SK-N-SH (cell line): ENCODE data around the gene SPSB3. TPM values are rescaled to one million over a fixed set of nuclear protein-coding genes. Genes with fewer than 3 reads are reported as not detected.

Source experiments
- CTCF ChIA-PET: fragments of 300-600, 350-600 bp; formaldehyde crosslinking; extraction: SDS; loops from one replicate; lab custom pipeline; 2021; lab: Yijun Ruan, JAX
- POLR2A ChIA-PET: fragments of 350-600 bp; sonication (Branson Sonifier 250); formaldehyde crosslinking; extraction: SDS; loops from one replicate; lab custom pipeline; 2020; ENCODE audit warnings: antibody characterized with exemption, inconsistent platforms; lab: Yijun Ruan, JAX
- DNase-seq: peaks from one replicate; pipeline ENCODE4 v3.0.0; 2012
- H2AFZ ChIP-seq: fragments of 200-600 bp; sonication (generic); 2 replicates; pipeline ENCODE4 v1.8.1; 2016; ENCODE audit warnings: antibody characterized with exemption, mild to moderate bottlenecking, low read depth
- H3F3A ChIP-seq: fragments of 200-600 bp; sonication (generic); replicated peaks from 2 replicates; pipeline ENCODE3; 2016; ENCODE audit warnings: antibody characterized with exemption, mild to moderate bottlenecking; ENCODE audit not compliant: insufficient read depth
- H3K27ac ChIP-seq, 2 experiments: fragments of 200-500 bp in 1 of 2; fragments of 200-600 bp in 1 of 2; sonication (Bioruptor generic) in 1 of 2; sonication (generic), shearing (Covaris generic) in 1 of 2; 2 replicates each; pipeline versions ENCODE4 v1.5.1 to v1.6.1; 2014 to 2016; ENCODE audit warnings: low read depth in 2 of 2, inconsistent platforms in 1 of 2, low read length in 1 of 2, mild to moderate bottlenecking in 1 of 2, mixed read lengths in 1 of 2
- H3K27me3 ChIP-seq: fragments of 200-600 bp; sonication (generic), shearing (Covaris generic); 2 replicates; pipeline ENCODE4 v1.6.1; 2016; ENCODE audit warnings: mixed run types; ENCODE audit not compliant: insufficient read depth
- H3K36me3 ChIP-seq, 2 experiments: fragments of 200-500 bp in 1 of 2; fragments of 200-600 bp in 1 of 2; sonication (Bioruptor generic) in 1 of 2; sonication (generic) in 1 of 2; replicated peaks in 1 of 2; 2 replicates each; pipeline versions ENCODE3 to v1.5.1; 2014 to 2016; ENCODE audit warnings: low read length in 1 of 2, mild to moderate bottlenecking in 1 of 2; ENCODE audit not compliant: insufficient read depth in 2 of 2, control insufficient read depth in 1 of 2
- H3K4me1 ChIP-seq, 2 experiments: fragments of 200-500 bp in 1 of 2; fragments of 200-600 bp in 1 of 2; sonication (Bioruptor generic) in 1 of 2; sonication (generic), shearing (Covaris generic) in 1 of 2; 2 replicates each; pipeline versions ENCODE4 v1.5.1 to v1.6.1; 2014 to 2016; ENCODE audit warnings: low read depth in 1 of 2, low read length in 1 of 2, mixed run types in 1 of 2; ENCODE audit not compliant: insufficient read depth in 2 of 2, control insufficient read depth in 1 of 2
- H3K4me2 ChIP-seq: fragments of 200-600 bp; sonication (generic), shearing (Covaris generic); 2 replicates; pipeline ENCODE4 v1.6.1; 2017; ENCODE audit warnings: mixed run types
- H3K4me3 ChIP-seq, 2 experiments: fragments of 200-500 bp in 1 of 2; fragments of 200-600 bp in 1 of 2; sonication (Bioruptor generic) in 1 of 2; sonication (generic), shearing (Covaris generic) in 1 of 2; 2 replicates each; pipeline versions ENCODE4 v1.5.1 to v1.8.1; 2014 to 2016; ENCODE audit warnings: low read depth in 2 of 2, inconsistent platforms in 1 of 2, low read length in 1 of 2, mild to moderate bottlenecking in 1 of 2, mixed read lengths in 1 of 2, moderate library complexity in 1 of 2
- H3K79me2 ChIP-seq: fragments of 200-600 bp; sonication (generic); 2 replicates; pipeline ENCODE4 v1.8.1; 2017; ENCODE audit warnings: mild to moderate bottlenecking; ENCODE audit not compliant: insufficient read depth
- H3K9ac ChIP-seq: fragments of 200-600 bp; sonication (generic); 2 replicates; pipeline ENCODE4 v1.6.1; 2017; ENCODE audit warnings: mixed run types
- H3K9me2 ChIP-seq: fragments of 200-600 bp; sonication (generic); 2 replicates; pipeline ENCODE4 v1.6.1; 2017; ENCODE audit warnings: mixed run types
- H3K9me3 ChIP-seq: fragments of 200-600 bp; sonication (generic); 2 replicates; pipeline ENCODE4 v1.6.1; 2017; ENCODE audit warnings: mixed run types, mild to moderate bottlenecking, moderate library complexity
- H4K20me1 ChIP-seq: fragments of 200-600 bp; sonication (generic); 2 replicates; pipeline ENCODE4 v1.6.1; 2017; ENCODE audit warnings: mild to moderate bottlenecking, mixed run types; ENCODE audit not compliant: insufficient read depth
- CHD2 ChIP-seq: fragments of 150-350 bp; IDR thresholded peaks from 2 replicates; pipeline ENCODE4 v1.6.1; 2018; ENCODE audit warnings: low read length; ENCODE audit not compliant: partially characterized antibody
- EZH2phosphoT487 ChIP-seq: fragments of 200-600 bp; sonication (generic); IDR thresholded peaks from 2 replicates; pipeline ENCODE4 v1.6.1; 2017; ENCODE audit warnings: low read depth, mixed run types, mild to moderate bottlenecking, antibody characterized with exemption, moderate library complexity, borderline replicate concordance
- FOSL2 ChIP-seq: IDR thresholded peaks from 2 replicates; pipeline ENCODE4 v1.4.0; 2012; ENCODE audit warnings: low read depth, mild to moderate bottlenecking, moderate library complexity, borderline replicate concordance
- GATA2 ChIP-seq: sonication (generic); formaldehyde crosslinking; IDR thresholded peaks from 2 replicates; pipeline ENCODE4 v1.5.0; 2020; ENCODE audit warnings: mild to moderate bottlenecking, missing genetic modification reagents
- JUND ChIP-seq: IDR thresholded peaks from 2 replicates; pipeline ENCODE4 v1.4.0; 2012
- POLR2AphosphoS5 ChIP-seq: IDR thresholded peaks from 2 replicates; pipeline ENCODE4 v1.6.1; 2012; ENCODE audit warnings: low read depth, low read length
- RAD21 ChIP-seq: IDR thresholded peaks from 2 replicates; pipeline ENCODE4 v1.6.1; 2012; ENCODE audit warnings: mild to moderate bottlenecking, low read length
- RCOR1 ChIP-seq: fragments of 150-350 bp; IDR thresholded peaks from 2 replicates; pipeline ENCODE4 v1.6.1; 2017; ENCODE audit warnings: antibody characterized with exemption, low read length
- RXRA ChIP-seq: IDR thresholded peaks from 2 replicates; pipeline ENCODE4 v1.4.0; 2012; ENCODE audit warnings: low read depth, mild to moderate bottlenecking, borderline replicate concordance
- SMC3 ChIP-seq: IDR thresholded peaks from 2 replicates; pipeline ENCODE4 v1.6.1; 2012; ENCODE audit warnings: low read depth, low read length, improper control_type of control experiment
- TAF1 ChIP-seq: IDR thresholded peaks from 2 replicates; pipeline ENCODE4 v1.6.1; 2012; ENCODE audit warnings: low read depth, mild to moderate bottlenecking, low read length, moderate library complexity, borderline replicate concordance
- WGBS: methylation state at CpG from one replicate; pipeline ENCODE4 v1.1.6; 2017; ENCODE audit warnings: low lambda C conversion rate; 5-methylcytosine and 5-hydroxymethylcytosine counted together
- polyA plus RNA-seq, 3 experiments: library from polyadenylated mRNA; depleted of rRNA; stranded (reverse); fragments of >200 nt; gene quantifications; 2 replicates each; pipeline ENCODE4 v1.2.3, GENCODE V29; 2012
- TF ChIP-seq, protein P1 (sequence below): IDR thresholded peaks from 2 replicates; pipeline ENCODE4; 2012
- TF ChIP-seq, protein P2 (sequence below): fragments of 200-600 bp; sonication (generic); IDR thresholded peaks from 2 replicates; pipeline ENCODE4 v1.6.1; 2017; ENCODE audit warnings: antibody characterized with exemption, mild to moderate bottlenecking, moderate library complexity
- TF ChIP-seq, protein P3 (sequence below): fragments of 150-350 bp; IDR thresholded peaks from 2 replicates; pipeline ENCODE4 v1.6.1; 2016; ENCODE audit warnings: mild to moderate bottlenecking, low read depth, low read length

SPSB3 gene
- polyA plus RNA-seq, 1 of the 3 experiments (the other 2 are of a cell fraction): 40.6 TPM

DNA sequence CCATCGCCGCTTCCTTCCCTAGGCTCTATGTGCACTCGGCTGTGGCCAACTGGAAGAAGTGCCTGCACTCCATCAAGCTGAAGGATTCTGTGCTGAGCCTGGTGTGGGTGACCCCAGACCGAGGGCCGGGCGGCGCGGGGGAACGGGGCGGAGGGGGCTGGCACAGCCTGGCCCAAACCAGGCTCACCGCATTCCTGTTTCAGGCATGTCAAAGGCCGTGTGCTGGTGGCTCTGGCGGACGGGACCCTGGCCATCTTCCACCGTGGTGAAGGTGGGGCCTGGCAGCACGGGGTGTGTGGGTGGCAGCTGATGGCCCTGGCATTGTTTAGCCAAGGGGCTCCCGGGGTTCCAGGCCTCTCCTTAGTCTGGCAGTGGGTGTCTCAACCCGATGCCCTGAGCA lies 15.7 kb downstream of the SPSB3 start:
- H3K9me3 ChIP-seq: no peaks in the 10 kb centered on the region
- no peaks in the 10 kb centered on the region for H3K79me2 ChIP-seq
- WGBS: 87% methylated on average over 7 of the region's 18 CpGs
- 0 out of 2 replicates have a peak, but pooled peaks cover 5% of the 10 kb centered on the region for H4K20me1 ChIP-seq
- POLR2A ChIA-PET: no interaction called here
- CTCF ChIA-PET: no interaction called here
- peaks cover 6 to 71% of the 10 kb centered on the region in 2 experiments for H3K36me3 ChIP-seq
- DNase-seq: no peak
- H3K4me3 ChIP-seq: no peak overlapping the region
- peaks cover 0 to 12% of the 10 kb centered on the region in 2 experiments; a peak in 1 of 4 replicates for H3K4me1 ChIP-seq
- H3F3A ChIP-seq: peaks cover 5% of the 10 kb centered on the region
- TF ChIP-seq JUND: no peak
- TF ChIP-seq RCOR1: no peak
- TF ChIP-seq RXRA: no peak
- no peak for TF ChIP-seq GATA2 (CRISPR knock-in tag)
- TF ChIP-seq CHD2: no peak
- no peak for TF ChIP-seq TAF1
- TF ChIP-seq, protein P1, sequence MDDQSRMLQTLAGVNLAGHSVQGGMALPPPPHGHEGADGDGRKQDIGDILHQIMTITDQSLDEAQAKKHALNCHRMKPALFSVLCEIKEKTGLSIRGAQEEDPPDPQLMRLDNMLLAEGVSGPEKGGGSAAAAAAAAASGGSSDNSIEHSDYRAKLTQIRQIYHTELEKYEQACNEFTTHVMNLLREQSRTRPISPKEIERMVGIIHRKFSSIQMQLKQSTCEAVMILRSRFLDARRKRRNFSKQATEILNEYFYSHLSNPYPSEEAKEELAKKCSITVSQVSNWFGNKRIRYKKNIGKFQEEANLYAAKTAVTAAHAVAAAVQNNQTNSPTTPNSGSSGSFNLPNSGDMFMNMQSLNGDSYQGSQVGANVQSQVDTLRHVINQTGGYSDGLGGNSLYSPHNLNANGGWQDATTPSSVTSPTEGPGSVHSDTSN: no peak
- TF ChIP-seq FOSL2: no peak
- no peak for TF ChIP-seq POLR2AphosphoS5
- TF ChIP-seq, protein P2, sequence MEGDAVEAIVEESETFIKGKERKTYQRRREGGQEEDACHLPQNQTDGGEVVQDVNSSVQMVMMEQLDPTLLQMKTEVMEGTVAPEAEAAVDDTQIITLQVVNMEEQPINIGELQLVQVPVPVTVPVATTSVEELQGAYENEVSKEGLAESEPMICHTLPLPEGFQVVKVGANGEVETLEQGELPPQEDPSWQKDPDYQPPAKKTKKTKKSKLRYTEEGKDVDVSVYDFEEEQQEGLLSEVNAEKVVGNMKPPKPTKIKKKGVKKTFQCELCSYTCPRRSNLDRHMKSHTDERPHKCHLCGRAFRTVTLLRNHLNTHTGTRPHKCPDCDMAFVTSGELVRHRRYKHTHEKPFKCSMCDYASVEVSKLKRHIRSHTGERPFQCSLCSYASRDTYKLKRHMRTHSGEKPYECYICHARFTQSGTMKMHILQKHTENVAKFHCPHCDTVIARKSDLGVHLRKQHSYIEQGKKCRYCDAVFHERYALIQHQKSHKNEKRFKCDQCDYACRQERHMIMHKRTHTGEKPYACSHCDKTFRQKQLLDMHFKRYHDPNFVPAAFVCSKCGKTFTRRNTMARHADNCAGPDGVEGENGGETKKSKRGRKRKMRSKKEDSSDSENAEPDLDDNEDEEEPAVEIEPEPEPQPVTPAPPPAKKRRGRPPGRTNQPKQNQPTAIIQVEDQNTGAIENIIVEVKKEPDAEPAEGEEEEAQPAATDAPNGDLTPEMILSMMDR: no peak
- TF ChIP-seq EZH2phosphoT487: no peak
- no peak overlapping the region for H3K27ac ChIP-seq
- H3K9ac ChIP-seq: no peak overlapping the region
- H2AFZ ChIP-seq: no peak overlapping the region
- no peaks in the 10 kb centered on the region for H3K9me2 ChIP-seq
- H3K27me3 ChIP-seq: no peaks in the 10 kb centered on the region
- H3K4me2 ChIP-seq: no peak overlapping the region

DNA sequence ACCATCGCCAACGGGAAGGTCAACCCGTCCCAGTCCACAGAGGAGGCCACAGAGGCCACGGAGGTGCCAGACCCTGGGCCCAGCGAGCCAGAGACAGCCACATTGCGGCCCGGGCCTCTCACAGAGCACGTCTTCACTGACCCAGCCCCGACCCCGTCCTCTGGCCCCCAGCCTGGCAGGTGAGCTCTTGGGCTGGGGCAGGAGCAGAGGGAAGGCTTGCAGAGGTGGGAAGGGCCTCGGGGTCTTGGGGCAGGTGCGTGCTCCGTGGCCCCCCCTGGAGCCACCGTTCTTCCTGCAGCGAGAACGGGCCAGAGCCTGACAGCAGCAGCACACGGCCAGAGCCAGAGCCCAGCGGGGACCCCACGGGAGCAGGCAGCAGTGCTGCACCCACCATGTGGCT lies 16.1 kb downstream of the SPSB3 start:
- H3K9me3 ChIP-seq: no peaks in the 10 kb centered on the region
- H3K27ac ChIP-seq: no peak overlapping the region
- ChIA-PET CTCF (interaction anchor here (1.3 to 1.8 kb wide), 2 partner anchors 43 to 60 kb away, joined by 4 to 8 read pairs; partner anchors contain the start of gene MAPK8IP3), POLR2A (no interaction called here)
- H3K36me3 ChIP-seq: peaks cover 6 to 73% of the 10 kb centered on the region in 2 experiments
- H3K27me3 ChIP-seq: no peaks in the 10 kb centered on the region
- H3K4me1 ChIP-seq: peaks cover 0 to 12% of the 10 kb centered on the region in 2 experiments; a peak in 1 of 4 replicates
- WGBS: no CpG with 5 or more reads among the region's 19 CpGs
- TF ChIP-seq, protein P3, sequence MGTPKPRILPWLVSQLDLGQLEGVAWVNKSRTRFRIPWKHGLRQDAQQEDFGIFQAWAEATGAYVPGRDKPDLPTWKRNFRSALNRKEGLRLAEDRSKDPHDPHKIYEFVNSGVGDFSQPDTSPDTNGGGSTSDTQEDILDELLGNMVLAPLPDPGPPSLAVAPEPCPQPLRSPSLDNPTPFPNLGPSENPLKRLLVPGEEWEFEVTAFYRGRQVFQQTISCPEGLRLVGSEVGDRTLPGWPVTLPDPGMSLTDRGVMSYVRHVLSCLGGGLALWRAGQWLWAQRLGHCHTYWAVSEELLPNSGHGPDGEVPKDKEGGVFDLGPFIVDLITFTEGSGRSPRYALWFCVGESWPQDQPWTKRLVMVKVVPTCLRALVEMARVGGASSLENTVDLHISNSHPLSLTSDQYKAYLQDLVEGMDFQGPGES: no peak
- TF ChIP-seq RAD21 (no peak), POLR2AphosphoS5 (no peak), SMC3 (no peak)
- 0 out of 2 replicates have a peak, but pooled peaks cover 5% of the 10 kb centered on the region for H4K20me1 ChIP-seq
- no peak overlapping the region for H3K9ac ChIP-seq
- no peaks in the 10 kb centered on the region for H3K79me2 ChIP-seq
- peaks cover 5% of the 10 kb centered on the region for H3F3A ChIP-seq
- no peak overlapping the region for H2AFZ ChIP-seq
- no peak for DNase-seq
- H3K9me2 ChIP-seq: no peaks in the 10 kb centered on the region
- no peak overlapping the region for H3K4me3 ChIP-seq
- no peak overlapping the region for H3K4me2 ChIP-seq
